A549 treated with Mapracorat at 1 μM for 4 hours (cell line): ENCODE data around the gene APLP2. TPM values are rescaled to one million over a fixed set of nuclear protein-coding genes. Genes with fewer than 3 reads are reported as not detected.

Experiments
- total RNA-seq: library from RNA; stranded (reverse); fragments of 200-300 nt; extraction: Qiagen RNA extraction; gene quantifications from 5 replicates; pipeline ENCODE4 v1.2.3, GENCODE V29; 2022

The APLP2 gene
- total RNA-seq: 153 to 181 TPM (median 175 TPM) in 5 replicates

GRCh38 chr11:130069659-130070108, at the start of gene APLP2:
Gene APLP2 (plus strand): TSS chr11:130069894. CDS start chr11:130069978, 84 bp downstream.

GRCh38 chr11:130159657-130160497, 90.2 kb downstream of the APLP2 start, which contains the start of gene ST14:
Gene ST14 (plus strand): TSS chr11:130159782. CDS start chr11:130159980, 198 bp downstream.

Other genes with a start within 250 kb of the APLP2 start
- gene NFRKB, start 174.3 kb upstream of the APLP2 start, total RNA-seq: 9.8 to 13.0 TPM (median 12.3 TPM) in 5 replicates
- 1.4 to 2.7 TPM (median 1.7 TPM) in 5 replicates for gene PRDM10, start 67.1 kb upstream of the APLP2 start, total RNA-seq
- 0.04 to 0.25 TPM (median 0.10 TPM) in 4 of 5 replicates, not detected in the other for gene ST14, start 89.9 kb downstream of the APLP2 start, total RNA-seq
- gene ZBTB44, start 245.0 kb downstream of the APLP2 start, total RNA-seq: 4.9 to 7.3 TPM (median 6.3 TPM) in 5 replicates